ENCODE measurements around the gene CCDC154.
A peak's percentile ranks its signal among the peaks of the same experiment; 100 is the strongest.

CCDC154 gene

DNA sequence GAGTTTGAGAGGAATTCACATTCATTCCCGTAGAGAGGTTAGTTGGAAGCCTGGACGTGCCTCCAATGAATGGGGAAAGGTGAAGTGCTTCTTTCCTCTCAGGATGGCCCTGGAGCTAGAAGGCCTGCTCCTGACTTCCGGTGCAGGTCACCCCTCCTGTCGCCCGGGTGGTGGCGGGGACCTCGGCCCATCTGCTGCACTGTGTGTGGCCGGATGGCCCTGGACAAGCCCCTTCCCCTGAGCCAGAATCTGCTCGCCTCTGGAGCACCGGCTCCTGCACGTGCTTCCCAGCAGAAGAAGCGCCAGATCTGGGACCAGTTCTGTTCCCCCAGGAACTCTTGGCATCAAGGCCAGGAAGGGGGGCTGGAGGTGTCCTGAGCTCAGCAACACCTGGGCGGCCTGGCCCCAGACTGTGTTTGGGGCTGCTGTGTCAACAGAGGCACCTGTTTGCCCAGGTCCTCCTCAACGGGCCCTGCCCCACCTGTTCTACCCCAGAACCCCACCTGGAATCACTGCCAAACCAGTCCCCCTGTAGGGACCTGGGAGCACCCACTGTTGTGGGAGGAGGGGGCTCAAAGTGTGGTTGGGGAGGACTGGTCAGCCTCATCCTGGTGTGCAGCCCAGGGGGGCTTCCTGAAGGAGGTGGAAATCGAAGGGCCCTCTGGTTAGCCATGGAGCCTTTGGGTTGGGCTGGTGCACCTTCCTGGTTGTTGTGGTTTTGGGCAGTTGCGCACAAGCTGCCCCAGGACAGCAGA is 18.6 kb downstream of the CCDC154 start:
- DNase-seq (ENCODE audit: low spot score), result no peak
- no peak for FAIRE-seq

DNA sequence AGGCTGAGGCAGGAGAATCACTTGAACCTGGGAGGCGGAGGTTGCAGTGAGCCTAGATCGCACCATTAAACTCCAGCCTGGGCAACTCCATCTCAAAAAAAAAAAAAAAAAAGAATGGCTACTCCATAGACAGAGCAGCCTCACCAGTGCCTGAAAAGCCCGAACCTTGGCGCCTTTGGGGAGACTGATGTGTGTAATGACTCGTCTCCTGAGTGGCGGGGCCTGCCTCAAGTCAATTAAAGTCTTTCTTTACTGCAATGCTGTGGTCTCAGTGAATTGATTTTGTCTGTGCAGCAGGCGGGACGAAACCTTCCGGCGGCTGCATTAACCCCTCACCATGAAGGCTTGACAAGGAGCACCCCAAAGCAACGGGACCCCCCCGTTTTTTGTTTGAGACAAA is 20.3 kb downstream of the CCDC154 start:
- FAIRE-seq (no peak), DNase-seq (ENCODE audit: low spot score) (no peak)

DNA sequence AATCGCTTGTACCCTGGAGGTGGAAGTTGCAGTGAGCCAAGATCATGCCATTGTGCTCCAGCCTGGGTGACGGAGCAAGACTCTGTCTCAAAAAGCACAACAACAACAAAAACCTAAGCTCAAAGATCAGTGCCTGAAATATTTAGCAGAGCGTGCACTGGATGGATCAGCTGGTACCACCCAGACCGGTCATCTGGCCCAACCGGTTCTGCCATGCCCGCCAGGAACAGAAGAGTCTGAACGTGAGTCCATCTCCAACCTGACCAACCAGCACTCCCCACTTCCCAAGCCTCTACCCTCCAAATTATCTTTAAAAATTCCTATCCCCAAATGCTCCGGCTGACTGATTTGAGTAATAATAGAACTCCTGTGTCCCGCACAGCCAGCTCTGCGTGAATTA is 22.3 kb downstream of the CCDC154 start:
- DNase-seq (ENCODE audit: low spot score) (no peak), FAIRE-seq (no peak)

DNA sequence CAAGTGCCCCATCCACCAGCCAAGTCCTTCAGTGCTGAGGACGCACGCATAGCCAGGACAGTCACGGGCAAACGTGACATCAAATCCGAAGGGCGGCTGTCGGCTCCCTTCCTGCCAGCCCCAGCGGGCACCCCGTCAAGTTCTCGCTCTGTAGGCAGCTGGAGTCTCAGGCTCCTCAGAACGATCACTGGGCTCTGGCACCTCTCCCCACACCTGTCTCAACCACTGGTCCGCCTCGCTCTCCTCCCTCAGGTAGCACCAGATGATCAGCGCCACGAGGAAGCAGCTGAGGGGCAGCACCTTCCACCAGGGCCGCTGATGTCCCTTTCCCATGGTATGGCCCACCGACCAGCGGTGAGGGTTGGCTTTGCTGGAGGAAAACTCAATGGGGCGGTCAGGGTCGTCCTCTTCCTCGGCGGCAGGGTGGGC is 24.2 kb downstream of the CCDC154 start:
- DNase-seq (ENCODE audit: low spot score) (no peak), FAIRE-seq (no peak)

DNA sequence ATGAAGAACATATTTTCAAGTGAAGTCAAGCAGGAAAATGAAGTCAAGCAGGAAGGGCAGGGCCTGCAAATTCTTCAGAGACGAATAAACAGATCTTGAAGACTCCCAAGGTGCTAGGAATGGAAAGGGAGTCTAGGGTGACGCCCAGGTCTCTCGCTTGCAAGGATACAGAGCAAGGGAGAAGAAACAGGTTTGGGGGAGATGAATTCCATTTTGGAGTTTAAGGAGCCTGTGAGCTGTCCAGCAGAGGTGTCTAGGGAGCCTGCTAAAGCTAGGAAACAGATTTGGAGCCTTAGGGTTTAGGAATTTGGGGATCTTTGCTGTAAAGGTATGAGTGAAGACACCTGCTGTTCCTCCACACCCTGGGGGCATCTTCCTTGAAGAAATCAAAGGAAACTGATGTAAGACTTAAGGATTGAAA is 27.8 kb downstream of the CCDC154 start:
- DNase-seq (ENCODE audit: low spot score) (no peak), FAIRE-seq (no peak)

DNA sequence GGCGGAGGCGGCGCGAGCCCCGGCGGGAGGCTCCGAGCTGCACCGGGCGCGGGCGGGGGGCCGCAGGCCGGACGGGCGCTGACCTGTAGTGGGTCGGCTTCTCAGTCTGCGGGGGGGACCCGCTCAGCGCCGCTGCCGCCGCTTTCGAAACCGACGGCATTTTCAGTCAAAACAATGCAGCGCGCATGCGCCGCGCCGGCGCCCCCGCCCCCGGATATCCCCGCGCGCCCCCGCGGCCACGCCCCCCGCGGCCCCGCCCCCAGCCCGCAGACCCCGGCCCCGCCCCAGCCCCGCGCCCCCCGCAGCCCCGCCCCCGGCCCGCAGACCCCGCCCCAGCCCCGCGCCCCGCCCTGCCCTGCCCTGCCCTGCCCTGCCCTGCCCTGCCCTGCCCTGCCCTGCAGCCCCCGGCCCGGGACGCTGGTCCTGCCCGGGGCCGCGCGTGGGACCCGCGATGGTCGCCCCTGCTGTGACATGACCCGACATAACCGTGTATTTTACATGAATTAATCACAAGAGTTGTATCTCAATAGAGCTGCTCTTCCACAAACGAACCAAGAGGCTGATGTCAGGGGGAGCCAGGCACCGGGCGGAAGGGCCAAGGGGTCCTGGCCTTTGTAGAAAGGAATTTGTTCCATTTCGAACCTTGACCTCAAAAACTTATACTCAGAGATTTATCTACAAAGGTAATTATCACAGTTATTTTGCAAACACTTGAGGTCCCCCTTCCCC is 29.7 kb downstream of the CCDC154 start, which contains the start of gene UNKL:
UNKL (minus strand) TSS at position 173 of the 729 bp plus-strand sequence; CDS start at position 160, 13 bp downstream.
- FAIRE-seq (no peak), DNase-seq (ENCODE audit: low spot score) (peak; percentile 6)

DNA sequence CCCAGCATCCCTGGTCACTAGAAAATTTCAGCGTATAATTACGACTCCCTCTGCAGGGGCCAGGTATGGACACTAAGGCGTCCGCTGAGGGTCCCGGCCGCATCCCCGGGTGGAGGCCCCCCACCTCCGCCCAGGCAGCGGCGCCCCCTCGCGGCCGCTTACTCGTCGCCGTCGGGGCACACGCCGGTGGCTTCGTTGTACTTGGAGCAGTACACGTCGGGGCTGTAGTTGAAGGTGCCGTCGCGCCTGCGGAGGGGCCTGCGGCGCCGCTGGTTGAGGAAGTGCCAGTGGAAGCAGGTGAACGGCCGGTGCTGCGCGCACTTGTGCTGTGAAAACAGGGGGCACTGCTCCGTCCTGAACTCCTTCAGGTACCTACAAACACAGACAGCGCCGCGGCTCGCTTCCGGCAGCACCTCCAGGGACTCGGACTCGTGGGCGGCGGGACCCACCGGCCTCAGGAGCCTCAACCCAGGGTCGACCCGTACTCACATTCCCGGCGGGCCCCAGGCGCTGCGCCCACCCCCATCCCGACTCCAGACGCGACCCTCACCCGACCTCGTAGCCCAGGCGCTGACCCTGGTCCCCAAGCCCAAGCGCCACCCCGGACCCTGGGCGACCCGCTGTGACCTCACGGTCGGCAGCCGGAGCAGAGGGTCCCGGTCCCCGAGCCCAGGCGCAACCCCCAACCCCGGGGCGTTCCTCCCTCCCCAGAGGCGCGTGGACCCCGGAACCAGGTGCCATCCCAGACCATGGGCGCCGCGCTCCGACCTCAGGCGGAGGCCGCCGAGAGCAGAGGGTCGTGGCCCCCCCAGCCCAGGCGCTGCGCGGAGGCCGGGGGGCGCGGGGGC is 30.4 kb downstream of the CCDC154 start:
- DNase-seq (ENCODE audit: low spot score) (no peak), FAIRE-seq (no peak)

DNA sequence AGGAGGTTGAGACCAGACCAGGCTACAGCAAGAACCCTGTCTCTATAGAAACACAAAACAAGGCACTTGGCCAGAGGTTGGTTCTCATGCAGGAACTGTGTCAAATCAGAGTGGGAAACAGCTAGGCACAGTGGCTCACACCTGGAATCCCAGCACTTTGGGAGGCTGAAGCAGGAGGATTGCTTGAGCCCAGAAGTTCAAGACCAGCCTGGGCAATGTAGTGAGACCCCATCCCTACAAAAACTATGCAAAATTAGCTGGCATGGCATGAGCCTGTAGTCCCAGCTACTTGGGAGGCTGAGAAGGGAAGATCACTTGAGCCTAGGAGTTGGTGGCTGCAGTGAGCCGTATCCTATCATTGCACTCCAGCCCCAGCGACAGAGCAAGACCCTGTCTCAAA is 31.5 kb downstream of the CCDC154 start:
- FAIRE-seq (no peak), DNase-seq (ENCODE audit: low spot score) (no peak)

DNA sequence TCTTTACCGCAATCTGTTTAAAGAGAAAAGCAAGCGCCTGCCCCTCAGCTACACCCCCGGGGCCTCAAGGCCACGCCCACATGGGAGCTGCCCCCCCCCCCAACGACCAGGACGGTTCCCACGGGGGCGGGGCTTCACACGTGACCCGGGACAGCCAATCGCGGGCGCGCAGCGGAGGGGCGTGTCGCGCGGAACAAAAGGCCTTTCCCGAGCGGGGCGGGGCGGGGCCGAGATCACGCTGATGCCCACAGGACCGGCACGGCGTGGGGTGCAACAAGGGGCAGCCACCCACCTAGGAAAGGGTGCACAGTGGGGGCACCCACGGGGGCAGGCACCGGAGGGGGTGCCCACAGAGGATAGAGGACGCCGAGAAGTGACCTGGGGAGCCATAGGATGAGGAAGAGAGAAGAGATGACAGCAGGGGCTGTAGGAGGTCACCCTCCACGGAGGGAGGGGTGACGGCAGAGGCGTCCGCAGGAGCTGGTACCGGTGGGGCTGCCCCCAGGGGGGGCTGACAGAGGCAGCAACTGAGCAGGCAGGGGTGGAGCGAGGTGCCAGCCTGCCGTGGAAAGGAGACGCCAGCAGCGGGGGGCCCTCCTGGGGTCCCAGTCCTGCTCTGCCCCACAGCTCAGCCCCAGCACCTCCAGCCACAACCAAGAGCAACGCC is 36.1 kb downstream of the CCDC154 start:
- DNase-seq (ENCODE audit: low spot score) (peak; percentile 58), FAIRE-seq (no peak)

DNA sequence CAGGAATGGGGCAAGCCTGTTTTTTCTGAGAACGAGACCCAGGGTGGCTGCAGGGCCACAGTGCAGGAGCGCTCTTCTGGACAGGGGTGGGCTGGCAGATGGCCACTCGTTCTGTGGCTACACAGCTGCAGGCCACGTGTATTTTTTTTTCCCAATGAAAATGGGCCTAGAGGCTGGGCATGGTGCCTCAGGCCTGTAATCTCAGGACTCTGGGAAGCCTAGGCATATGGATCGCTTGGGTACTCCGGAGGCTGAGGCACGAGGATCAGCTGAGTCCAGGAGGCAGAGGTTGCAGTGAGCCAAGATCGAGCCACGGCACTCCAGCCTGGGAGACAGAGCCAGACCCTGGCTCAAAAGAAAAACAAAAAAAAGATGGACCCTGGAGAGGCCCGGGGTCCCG is 36.6 kb downstream of the CCDC154 start:
- DNase-seq (ENCODE audit: low spot score) (no peak), FAIRE-seq (no peak)

DNA sequence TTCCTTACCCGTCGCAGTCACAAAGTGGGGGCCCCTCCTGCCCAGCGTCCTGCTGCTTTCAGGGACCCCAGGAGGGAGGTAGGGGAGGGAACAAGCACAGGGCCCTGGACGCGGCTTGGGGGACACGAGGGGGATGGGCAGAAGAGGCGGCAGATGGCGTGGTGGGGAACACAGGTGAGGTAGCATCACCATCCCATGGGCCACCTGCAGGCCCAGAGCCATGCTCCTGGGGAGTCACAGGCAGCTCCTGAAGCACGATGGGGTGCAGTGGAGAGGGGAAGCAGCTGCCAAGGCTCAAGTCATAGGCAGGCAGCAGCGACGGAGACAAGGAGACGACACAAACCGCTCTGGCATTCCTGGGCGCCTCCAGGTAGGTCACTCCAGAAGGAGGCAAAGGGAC is 40.6 kb downstream of the CCDC154 start:
- FAIRE-seq, result no peak
- DNase-seq (ENCODE audit: low spot score), result no peak

DNA sequence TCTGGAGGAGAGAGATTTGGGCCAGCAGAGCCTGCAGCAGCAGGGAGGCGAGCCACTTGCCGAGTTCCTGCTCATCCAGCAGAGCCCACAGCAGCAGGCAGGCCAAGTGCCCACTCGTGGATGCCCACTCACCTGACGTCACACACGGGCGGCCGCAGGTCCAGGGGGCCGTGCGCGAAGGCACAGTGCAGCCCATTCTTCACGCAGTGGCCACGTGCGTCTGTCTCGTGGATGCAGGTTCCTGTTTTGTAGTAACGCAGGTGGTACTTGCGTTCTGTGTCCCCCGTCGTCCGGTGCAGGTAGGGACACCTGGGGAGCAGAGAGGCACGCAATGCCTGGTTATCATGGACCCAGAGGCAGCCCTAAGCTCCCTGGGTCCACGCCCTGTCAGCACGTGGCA is 41.3 kb downstream of the CCDC154 start:
- no peak for DNase-seq (ENCODE audit: low spot score)
- no peak for FAIRE-seq

DNA sequence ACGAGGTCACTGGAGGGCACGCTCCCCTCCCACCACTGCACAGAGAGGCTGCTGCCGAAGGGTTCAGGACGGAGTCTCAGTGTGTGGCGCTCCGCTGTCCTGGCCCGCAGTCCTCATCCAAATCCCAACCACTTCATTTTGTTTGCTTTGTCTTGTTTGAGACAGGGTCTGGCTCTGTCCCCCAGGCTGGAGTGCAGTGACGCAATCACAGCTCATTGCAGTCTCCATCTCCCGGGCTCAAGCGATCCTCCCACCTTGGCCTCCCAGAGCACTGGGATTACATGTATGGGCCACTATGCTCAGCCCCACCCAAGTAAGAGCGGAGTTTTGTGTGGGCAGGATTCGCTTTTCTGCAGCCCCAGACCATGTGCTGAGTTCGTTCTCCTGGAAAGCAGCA is 42.6 kb downstream of the CCDC154 start:
- DNase-seq (ENCODE audit: low spot score) (no peak), FAIRE-seq (no peak)

DNA sequence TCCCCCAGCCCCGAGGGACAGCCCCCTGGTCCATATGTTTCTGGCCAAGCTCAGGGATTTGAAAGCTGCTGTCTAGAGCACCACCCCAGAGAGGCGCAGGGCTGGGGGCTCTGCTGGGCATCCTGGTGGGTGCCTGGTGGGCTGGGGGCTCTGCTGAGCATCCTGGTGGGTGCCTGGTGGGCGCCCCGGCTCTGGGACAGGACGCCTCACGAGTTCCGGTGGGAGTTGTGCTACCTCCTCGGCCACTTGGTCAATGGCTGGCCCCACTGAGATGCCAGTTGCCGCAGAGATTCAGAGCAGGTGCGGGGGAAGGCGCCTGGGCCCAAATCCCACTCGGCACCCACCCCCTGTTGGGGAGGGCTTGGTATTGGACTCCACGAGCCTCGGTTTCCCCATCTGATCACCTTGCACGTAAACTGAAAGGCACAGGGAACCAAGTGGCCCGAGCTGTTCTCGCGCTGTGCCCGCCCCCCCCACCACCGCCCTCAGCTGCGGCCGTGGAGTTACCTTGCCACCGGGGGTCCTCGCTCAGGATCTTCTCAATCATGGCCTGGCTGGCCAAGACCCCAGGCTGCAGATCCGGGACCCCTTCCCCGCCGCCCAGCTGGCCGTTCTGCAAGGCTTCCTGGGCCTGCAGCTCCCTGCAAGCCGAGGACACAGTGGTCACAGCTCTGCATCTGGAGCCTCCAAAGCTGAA is 43.1 kb downstream of the CCDC154 start:
- no peak for FAIRE-seq
- DNase-seq (ENCODE audit: low spot score), result no peak

DNA sequence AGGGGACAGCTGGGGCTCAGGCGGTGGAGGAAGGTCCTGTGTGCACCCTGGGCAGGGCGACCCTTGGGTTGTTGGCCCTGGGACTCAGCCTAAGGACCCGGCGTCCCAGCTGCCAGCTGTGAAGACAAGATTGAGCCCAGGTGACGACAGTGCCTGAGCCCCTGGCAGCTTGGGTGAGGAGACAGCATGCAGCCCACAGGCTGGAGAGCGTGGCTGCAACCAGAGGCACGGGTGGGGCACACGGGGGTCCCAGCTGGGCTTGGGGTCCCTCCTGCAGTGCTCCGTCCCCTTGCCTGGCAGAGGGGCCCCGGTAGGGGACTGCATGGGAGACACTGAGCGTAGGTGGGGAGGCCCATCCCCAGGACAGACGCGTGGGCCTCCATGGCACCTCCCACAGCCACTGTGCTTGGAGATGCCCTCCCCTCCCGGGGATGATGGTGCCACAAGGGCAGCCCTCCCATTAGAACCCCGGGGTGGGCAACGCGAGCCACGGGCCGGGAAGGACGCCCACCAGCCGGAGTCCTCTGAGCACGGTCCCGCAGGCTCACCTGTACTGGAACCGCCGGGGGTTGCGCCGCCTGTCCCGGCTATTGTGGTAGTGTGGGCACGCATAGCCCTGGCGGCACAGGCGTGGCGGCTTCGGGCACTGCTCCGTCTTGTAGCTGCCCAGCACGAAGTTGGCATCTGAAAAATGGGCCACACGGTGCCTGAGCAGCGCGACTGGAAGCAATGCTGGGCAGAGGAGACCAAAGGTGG is 45.4 kb downstream of the CCDC154 start:
- DNase-seq (ENCODE audit: low spot score), result no peak
- no peak for FAIRE-seq

DNA sequence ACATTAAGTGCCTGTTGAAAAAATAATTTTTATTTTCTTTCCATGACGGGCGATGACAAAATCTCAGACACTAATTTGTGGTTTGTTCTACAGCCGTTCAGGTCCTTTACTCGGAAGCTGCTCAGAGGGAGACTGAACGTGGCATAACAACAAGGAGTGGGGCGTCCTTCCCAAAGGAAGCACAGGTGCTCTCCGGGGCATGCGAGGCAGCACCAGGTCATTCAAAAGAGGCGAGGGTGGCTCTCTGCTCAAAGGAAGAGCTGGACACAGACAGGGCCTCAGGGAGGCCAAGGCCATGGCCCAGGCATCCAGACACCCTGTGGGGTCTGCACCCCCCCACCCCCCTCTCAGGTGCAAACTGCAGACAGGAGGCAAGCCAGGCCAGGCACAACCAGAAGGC is 46.0 kb downstream of the CCDC154 start:
- DNase-seq (ENCODE audit: low spot score), result no peak

DNA sequence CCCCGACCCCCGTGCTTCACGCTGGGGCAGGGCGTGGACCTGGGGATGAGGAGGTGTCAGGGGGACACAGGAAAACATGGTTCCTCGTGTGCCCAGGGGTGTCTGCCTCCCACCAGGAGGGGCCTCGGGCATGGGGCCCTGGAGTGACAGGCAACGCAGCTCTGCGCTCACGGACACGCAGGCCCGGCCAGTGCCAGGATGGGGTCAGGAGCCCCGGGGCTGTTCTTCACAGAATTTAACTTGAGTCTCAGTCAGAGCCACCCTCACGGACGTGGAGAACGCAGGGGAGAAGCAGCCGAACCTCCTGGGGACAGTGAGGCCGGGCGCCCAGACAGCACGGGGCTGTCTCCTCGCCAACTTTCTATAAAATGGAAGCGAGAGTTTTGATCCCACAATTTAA is 46.6 kb downstream of the CCDC154 start:
- no peak for DNase-seq (ENCODE audit: low spot score)

More for the DNA sequence above, 46.0 kb downstream of the CCDC154 start:
- FAIRE-seq, result no peak

DNA sequence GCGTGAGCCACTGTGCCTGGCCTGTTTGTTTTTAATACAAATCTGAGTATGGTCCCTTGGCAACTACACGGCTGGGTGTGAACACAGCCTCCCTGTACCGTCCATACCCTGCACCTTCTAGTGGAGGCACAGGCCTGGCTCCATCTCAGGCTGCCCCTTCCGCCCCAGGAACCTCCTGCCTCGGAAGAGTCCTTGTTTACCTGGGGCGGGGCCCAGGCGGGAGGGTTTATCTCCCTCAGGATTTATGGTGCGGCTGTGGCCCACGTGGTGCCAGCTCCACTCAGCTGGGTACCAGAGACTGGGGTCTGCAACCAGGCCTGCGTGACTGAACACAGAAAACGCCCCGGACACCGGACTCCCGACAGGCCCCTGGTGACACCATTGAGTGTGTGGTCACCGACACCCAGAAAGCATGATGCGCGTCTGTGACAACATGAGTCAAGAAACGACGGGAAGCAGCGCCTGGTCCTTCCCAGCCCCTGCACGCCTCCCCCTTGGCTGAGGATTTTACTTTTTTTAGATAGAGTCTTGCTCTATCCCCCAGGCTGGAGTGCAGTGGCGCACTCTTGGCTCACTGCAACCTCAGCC is 48.8 kb downstream of the CCDC154 start:
- no peak for DNase-seq (ENCODE audit: low spot score)
- no peak for FAIRE-seq

More for the DNA sequence above, 46.6 kb downstream of the CCDC154 start:
- no peak for FAIRE-seq

DNA sequence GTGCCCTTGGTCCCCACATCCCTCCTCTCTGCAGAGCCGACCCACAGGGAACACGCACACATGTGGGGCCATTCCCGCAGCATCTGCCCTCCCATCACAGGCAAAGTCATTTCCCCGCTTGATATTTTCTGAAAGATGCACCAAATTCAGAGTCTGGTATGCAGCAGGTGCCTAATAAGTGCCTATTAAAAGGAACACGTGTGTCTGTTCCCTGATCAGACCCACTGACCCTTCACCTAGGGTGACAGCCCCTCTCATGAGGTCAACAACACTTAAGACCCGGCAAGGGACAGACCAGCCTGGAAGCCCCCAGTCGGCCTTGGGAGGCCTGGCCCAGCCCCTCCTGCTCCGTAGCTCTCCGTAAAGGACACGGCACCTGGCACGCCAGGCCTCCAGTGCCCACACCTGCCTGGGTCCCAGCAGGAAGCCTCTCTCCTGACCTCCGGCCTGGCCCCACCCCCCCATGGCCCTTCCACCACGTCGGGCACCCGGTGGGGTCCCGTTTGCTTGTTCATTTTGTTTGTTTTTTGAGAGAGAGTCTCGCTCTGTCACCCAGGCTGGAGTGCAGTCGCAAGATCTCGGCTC is 49.9 kb downstream of the CCDC154 start:
- FAIRE-seq (no peak), DNase-seq (ENCODE audit: low spot score) (no peak)
